Lung (tissue), 12 donors: ENCODE measurements around the gene GALNT2. TPM values are rescaled to one million over a fixed set of nuclear protein-coding genes. Genes with fewer than 3 reads are reported as not detected.

Source experiments
- ATAC-seq: fragments of 200-7000 bp; cut with Tn5 transposase; one replicate; pipeline ENCODE4 v1.9.1; 2020; ENCODE audit warnings: moderate number of reproducible peaks; ENCODE audit not compliant: insufficient read depth, low FRiP score
- DNase-seq, 3 donors: peaks; one replicate each; pipeline ENCODE4 v3.0.0-alpha.2; 2013 to 2017
- H3K27ac ChIP-seq, 2 donors: one replicate each; pipeline ENCODE4 v1.5.1; 2013; ENCODE audit warnings: mild to moderate bottlenecking in 2 of 2, moderate library complexity in 2 of 2, control low read depth in 1 of 2, inconsistent platforms in 1 of 2, low read depth in 1 of 2, low read length in 1 of 2
- H3K27me3 ChIP-seq, 3 donors: one replicate each; pipeline ENCODE4 v1.5.1; 2013; ENCODE audit warnings: low read length in 2 of 3; ENCODE audit not compliant: control insufficient read depth in 3 of 3, insufficient read depth in 3 of 3
- H3K36me3 ChIP-seq, 4 donors: one replicate each; pipeline ENCODE4 v1.5.1; 2013; ENCODE audit warnings: low read length in 4 of 4, mild to moderate bottlenecking in 1 of 4, moderate library complexity in 1 of 4; ENCODE audit not compliant: control insufficient read depth in 4 of 4, insufficient read depth in 4 of 4
- H3K4me1 ChIP-seq, 5 donors: one replicate each; pipeline ENCODE4 v1.5.1; 2013; ENCODE audit warnings: low read length in 5 of 5, mild to moderate bottlenecking in 2 of 5, moderate library complexity in 1 of 5; ENCODE audit not compliant: control insufficient read depth in 5 of 5, insufficient read depth in 5 of 5
- H3K4me3 ChIP-seq: one replicate; pipeline ENCODE4 v1.5.1; 2013; ENCODE audit warnings: mild to moderate bottlenecking, control low read depth, moderate library complexity
- H3K9ac ChIP-seq, 2 donors: one replicate each; pipeline ENCODE4 v1.5.1; 2013; ENCODE audit warnings: low read length in 2 of 2, control low read depth in 1 of 2; ENCODE audit not compliant: insufficient read depth in 1 of 2
- H3K9me3 ChIP-seq, 4 donors: one replicate each; pipeline ENCODE4 v1.5.1; 2013; ENCODE audit warnings: low read length in 3 of 4, mild to moderate bottlenecking in 1 of 4, moderate library complexity in 1 of 4; ENCODE audit not compliant: control insufficient read depth in 4 of 4, insufficient read depth in 3 of 4
- CTCF ChIP-seq: IDR thresholded peaks from 2 replicates; pipeline ENCODE4 v1.5.1; 2012; ENCODE audit warnings: mild to moderate bottlenecking; ENCODE audit errors: control extremely low read depth, extremely low read depth
- WGBS, 2 donors: extraction: QIAGEN DNeasy Blood & Tissue Kit; methylation state at CpG; one replicate each; pipeline ENCODE4 v1.1.7; 2013; 5-methylcytosine and 5-hydroxymethylcytosine counted together
- polyA plus RNA-seq, 2 donors: library from polyadenylated mRNA; stranded (reverse); fragments of 200-250 nt; gene quantifications; one replicate each; pipeline ENCODE4 v1.2.1, GENCODE V29; 2013
- total RNA-seq, 2 donors: library from RNA; depleted of rRNA in 1 of 2; stranded (reverse); fragments of >200 nt in 1 of 2; gene quantifications; one replicate each; pipeline ENCODE4 v1.2.1, GENCODE V29; 2014 to 2021
- donor health status: control.
- donor health status: control.
- donor health status: Bipolar disorder and iron deficiency.
- donor health status: healthy.
- donor health status: DM: yes; HTN: yes; CAD: no.

Gene GALNT2
- total and polyA plus RNA-seq, 4 donors = 23.1 to 101 (median 58.9) TPM

DNA sequence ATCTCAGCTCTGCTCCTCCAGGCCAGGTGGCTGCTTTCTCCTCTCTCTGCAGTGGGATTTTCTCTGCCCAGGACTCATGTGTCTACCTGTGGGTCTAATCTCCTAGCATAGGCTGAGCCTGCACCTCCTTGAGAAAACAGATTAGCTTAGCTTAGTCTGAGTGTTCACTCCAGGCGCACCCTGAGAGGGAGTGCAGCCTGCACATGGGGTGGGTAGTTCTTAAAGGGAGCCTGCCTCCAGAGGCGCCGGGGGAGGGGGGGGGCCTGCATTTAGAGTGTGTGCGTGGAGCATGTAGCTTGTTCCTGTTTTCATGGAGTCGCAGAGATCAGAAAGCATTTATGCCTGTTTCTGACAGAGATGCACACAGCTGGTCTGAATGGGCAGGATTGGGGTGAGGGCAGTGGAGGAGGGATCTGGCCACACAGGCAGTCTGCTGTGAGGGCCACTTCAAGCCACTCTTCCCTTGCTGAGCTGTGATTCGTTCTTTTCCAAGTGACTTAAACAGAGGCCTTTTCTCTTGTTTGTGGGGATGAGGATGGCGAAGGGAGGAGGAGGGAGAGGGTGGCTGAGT lies 45.2 kb downstream of the GALNT2 start:
- peak; percentile 46 for ATAC-seq
- Histone ChIP-seq H3K27ac (no peak overlapping the region), H3K9me3 (no peaks in the 10 kb centered on the region), H3K4me3 (no peak overlapping the region), H3K36me3 (no peaks in the 10 kb centered on the region), H3K27me3 (no peaks in the 10 kb centered on the region), H3K4me1 (peaks cover 0 to 28% (median 18%) of the 10 kb centered on the region in 5 donors), H3K9ac (no peak overlapping the region)
- TF ChIP-seq CTCF = no peak
- 26 to 51% methylated on average over 7 of the region's 7 CpGs for WGBS, 2 donors
- DNase-seq = peak; percentile 48 to 73 (median 55)

DNA sequence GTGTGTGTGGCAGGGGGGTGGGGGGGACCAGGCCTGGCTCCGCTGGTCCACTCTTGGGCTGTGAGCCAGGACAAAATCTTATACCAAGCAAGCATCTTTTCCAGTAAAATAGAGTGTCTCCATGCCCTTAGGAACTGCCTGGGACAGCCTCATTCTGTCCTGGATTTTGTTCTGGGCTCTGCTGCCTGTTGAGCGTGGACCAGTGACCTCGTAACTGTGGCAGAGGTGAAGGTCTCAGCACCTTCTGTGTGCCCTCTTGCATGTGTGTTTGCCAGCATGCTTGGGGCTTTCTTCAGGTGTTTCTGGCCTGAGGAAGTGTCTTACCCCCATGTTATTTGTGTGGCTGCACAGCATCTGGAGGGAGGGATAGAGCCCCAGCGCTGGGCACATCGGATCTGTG lies 45.7 kb downstream of the GALNT2 start:
- no peak for TF ChIP-seq CTCF

GRCh38 chr1:230113235-230113592 lies 46.2 kb downstream of the GALNT2 start:
- Histone ChIP-seq H3K4me1 (peaks cover 0 to 28% (median 17%) of the 10 kb centered on the region in 5 donors), H3K36me3 (no peaks in the 10 kb centered on the region), H3K9ac (no peak overlapping the region), H3K27ac (peak overlapping the region in 1 of 2 donors; percentile 69), H3K9me3 (no peaks in the 10 kb centered on the region), H3K4me3 (no peak overlapping the region), H3K27me3 (no peaks in the 10 kb centered on the region)
- no peak for TF ChIP-seq CTCF
- WGBS, 2 donors = 92 to 94% methylated on average over 4 of the region's 4 CpGs
- DNase-seq (no peak), ATAC-seq (no peak)

More for the DNA sequence above, 45.7 kb downstream of the GALNT2 start:
- Histone ChIP-seq H3K27me3 (no peaks in the 10 kb centered on the region), H3K36me3 (no peaks in the 10 kb centered on the region), H3K4me3 (no peak overlapping the region), H3K27ac (peak overlapping the region in 1 of 2 donors; percentile 69), H3K9me3 (no peaks in the 10 kb centered on the region), H3K4me1 (peaks cover 0 to 28% (median 17%) of the 10 kb centered on the region in 5 donors), H3K9ac (no peak overlapping the region)
- 88 to 92% methylated on average over 5 of the region's 5 CpGs for WGBS, 2 donors
- no peak for DNase-seq
- ATAC-seq = no peak
